AG04450 (cell line): ENCODE results near the gene GTF2IRD1. TPM values are rescaled to one million over a fixed set of nuclear protein-coding genes. Genes with fewer than 3 reads are reported as not detected.

Experiments
- CTCF ChIA-PET: fragments of 300-600, 350-600 bp; formaldehyde crosslinking; extraction: SDS; loops from one replicate; lab custom pipeline; 2022; ENCODE audit warnings: antibody characterized with exemption, inconsistent platforms; lab: Charles Lee
- POLR2A ChIA-PET: fragments of 350-600 bp; formaldehyde crosslinking; extraction: SDS; loops from one replicate; lab custom pipeline; 2021; ENCODE audit warnings: antibody characterized with exemption, inconsistent platforms; lab: Yijun Ruan, JAX
- DNase-seq: peaks from one replicate; pipeline ENCODE4 v3.0.0-alpha.2; 2011; ENCODE audit warnings: low read depth, low spot score
- H3K27ac ChIP-seq: one replicate; pipeline ENCODE4 v1.5.1; 2012; ENCODE audit warnings: low read depth, low read length, control low read depth
- H3K27me3 ChIP-seq: one replicate; pipeline ENCODE4 v1.6.0; 2012; ENCODE audit warnings: low read length; ENCODE audit not compliant: control insufficient read depth, insufficient read depth
- H3K4me3 ChIP-seq: 2 replicates; pipeline ENCODE4 v1.5.1; 2011; ENCODE audit warnings: mild to moderate bottlenecking, low read depth, low read length, control low read depth
- H3K9me3 ChIP-seq: 2 replicates; pipeline ENCODE4 v1.5.1; 2012; ENCODE audit warnings: low read length; ENCODE audit not compliant: control insufficient read depth, insufficient read depth
- polyA plus RNA-seq: library from polyadenylated mRNA; depleted of rRNA; stranded (reverse); fragments of >200 nt; gene quantifications from 2 replicates; pipeline ENCODE4 v1.2.3, GENCODE V29; 2011
- TF ChIP-seq, protein P1 (sequence below): IDR thresholded peaks from 2 replicates; pipeline ENCODE4 v1.5.1; 2011; ENCODE audit warnings: low read depth, low read length, control low read depth, inconsistent platforms

The GTF2IRD1 gene
- polyA plus RNA-seq, 1 experiment, result 23.5 TPM

DNA sequence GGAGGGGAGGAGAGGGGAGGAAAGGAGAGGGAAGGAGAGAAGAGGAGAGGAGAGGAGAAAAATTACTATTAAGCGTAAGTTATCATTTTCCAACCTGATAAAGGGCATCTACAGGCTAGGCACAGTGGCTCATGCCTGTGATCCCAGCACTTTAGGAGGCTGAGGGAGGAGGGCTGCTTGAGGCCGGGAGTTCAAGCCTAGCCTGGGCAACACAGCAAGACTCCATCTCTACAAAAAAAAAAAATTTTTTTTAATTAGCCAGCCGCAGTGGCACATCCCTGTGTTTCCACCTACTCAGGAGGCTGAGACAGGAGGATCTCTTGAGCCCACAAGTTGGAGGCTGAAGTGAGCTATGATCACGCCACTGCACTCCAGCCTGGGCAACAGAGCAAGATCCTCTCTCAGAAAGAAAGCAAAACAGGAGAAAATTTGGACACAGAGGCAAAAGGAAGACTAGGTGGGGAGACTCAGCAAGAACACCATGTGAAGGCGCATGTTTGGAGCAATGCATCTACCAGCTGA is 168.6 kb downstream of the GTF2IRD1 start:
- Histone ChIP-seq H3K9me3 (no peaks in the 10 kb centered on the region; the same call in 1 of the 2 replicates), H3K4me3 (no peak overlapping the region), H3K27me3 (peaks cover 3% of the 10 kb centered on the region), H3K27ac (no peak overlapping the region)
- no peak for DNase-seq
- ChIA-PET POLR2A (no interaction called here), CTCF (interaction anchor here (0.6 kb wide), 1 partner anchor 374 kb away, joined by 4 read pairs; no protein-coding TSS in a partner anchor)
- TF ChIP-seq, protein P1, sequence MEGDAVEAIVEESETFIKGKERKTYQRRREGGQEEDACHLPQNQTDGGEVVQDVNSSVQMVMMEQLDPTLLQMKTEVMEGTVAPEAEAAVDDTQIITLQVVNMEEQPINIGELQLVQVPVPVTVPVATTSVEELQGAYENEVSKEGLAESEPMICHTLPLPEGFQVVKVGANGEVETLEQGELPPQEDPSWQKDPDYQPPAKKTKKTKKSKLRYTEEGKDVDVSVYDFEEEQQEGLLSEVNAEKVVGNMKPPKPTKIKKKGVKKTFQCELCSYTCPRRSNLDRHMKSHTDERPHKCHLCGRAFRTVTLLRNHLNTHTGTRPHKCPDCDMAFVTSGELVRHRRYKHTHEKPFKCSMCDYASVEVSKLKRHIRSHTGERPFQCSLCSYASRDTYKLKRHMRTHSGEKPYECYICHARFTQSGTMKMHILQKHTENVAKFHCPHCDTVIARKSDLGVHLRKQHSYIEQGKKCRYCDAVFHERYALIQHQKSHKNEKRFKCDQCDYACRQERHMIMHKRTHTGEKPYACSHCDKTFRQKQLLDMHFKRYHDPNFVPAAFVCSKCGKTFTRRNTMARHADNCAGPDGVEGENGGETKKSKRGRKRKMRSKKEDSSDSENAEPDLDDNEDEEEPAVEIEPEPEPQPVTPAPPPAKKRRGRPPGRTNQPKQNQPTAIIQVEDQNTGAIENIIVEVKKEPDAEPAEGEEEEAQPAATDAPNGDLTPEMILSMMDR, result no peak

DNA sequence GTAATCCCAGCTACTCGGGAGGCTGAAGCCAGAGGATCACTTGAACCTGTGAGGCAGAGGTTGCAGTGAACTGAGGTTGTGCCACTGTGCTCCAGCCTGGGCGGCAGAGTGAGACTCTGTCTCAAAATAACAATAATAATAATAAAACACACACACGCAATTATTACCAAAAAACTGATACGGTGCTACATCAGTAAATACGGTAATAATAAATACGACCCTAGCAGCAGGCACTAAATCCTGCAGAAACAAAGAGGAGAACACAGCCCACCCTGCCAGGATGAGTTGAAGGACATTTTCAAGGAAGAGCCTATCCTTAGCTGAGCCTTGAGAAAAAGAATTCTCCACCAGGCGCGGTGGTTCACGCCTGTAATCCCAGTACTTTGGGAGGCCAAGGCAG is 169.4 kb downstream of the GTF2IRD1 start:
- ChIA-PET CTCF (no interaction called here), POLR2A (no interaction called here)
- Histone ChIP-seq H3K9me3 (no peaks in the 10 kb centered on the region), H3K4me3 (no peak overlapping the region), H3K27ac (no peak overlapping the region), H3K27me3 (peaks cover 3% of the 10 kb centered on the region)
- TF ChIP-seq, protein P1, result no peak
- no peak for DNase-seq

DNA sequence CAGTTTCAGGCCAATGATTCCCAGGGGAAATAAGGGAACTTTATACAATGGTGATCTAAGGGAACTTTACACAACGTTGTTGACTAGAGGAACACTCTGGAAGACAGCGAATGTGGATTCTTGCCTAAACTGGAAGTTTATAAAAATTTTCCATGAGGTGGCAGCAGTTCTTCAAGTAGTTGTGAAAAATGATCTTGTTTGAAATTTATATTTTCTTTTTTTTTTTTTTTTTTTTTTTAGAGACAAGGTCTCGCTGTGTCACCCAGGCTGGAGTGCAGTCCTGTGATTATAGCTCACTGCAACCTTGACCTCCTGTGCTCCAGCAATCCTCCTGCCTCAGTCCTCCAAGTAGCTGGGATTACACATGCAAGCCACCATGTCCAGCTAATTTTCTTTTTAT is 171.7 kb downstream of the GTF2IRD1 start:
- peak; percentile 26 for DNase-seq
- Histone ChIP-seq H3K27ac (no peak overlapping the region), H3K4me3 (no peak overlapping the region), H3K27me3 (peaks cover 3% of the 10 kb centered on the region), H3K9me3 (no peaks in the 10 kb centered on the region)
- ChIA-PET POLR2A (no interaction called here), CTCF (interaction anchor here (0.6 to 0.7 kb wide), 2 partner anchors 16 to 45 kb away, joined by 3 to 4 read pairs; no protein-coding TSS in a partner anchor)
- TF ChIP-seq, protein P1, result no peak

DNA sequence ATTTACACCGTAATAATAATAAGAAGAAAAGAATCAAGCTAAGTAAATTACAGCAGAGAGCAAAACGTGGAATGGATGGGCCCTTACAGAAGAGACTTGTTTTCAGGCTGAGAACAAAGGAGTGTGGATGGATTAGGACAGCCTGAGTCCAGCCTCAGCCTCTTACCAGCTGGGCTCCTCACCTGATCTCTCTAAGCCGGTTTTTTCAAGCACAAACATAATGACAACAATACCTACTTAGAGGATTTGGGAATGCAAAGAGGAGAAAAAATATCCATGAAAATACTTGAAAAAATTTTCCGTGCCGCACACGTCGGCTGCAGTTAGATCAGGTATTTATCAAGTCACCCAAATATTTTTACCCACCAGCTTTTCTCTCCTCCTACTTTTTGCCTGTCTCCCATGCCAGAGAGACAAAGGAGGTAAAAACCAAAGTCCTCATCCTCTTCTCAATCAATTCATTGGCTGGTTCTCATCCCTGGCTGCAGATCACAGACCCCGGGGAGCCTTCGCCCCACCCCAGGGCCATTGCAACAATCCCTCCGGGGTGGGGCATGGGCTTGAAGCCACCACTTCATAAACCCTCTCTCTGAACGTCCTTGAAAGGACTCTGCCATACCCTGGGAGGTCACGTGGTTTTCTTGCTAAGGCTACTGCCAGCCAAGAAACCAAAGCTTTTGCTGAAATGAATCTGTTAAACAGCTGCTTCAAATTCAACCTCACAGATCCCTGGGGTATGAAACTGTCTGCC is 174.1 kb downstream of the GTF2IRD1 start:
- peak; percentile 21 for DNase-seq
- Histone ChIP-seq H3K27me3 (no peaks in the 10 kb centered on the region), H3K9me3 (no peaks in the 10 kb centered on the region), H3K27ac (no peak overlapping the region), H3K4me3 (no peak overlapping the region)
- ChIA-PET POLR2A (interaction anchor here (1.0 kb wide), 1 partner anchor 30 kb away, joined by 11 read pairs; the partner anchor contains the start of gene GTF2I), CTCF (interaction anchor here (0.6 kb wide), 1 partner anchor 49 kb away, joined by 3 read pairs; no protein-coding TSS in a partner anchor)
- TF ChIP-seq, protein P1, result no peak

DNA sequence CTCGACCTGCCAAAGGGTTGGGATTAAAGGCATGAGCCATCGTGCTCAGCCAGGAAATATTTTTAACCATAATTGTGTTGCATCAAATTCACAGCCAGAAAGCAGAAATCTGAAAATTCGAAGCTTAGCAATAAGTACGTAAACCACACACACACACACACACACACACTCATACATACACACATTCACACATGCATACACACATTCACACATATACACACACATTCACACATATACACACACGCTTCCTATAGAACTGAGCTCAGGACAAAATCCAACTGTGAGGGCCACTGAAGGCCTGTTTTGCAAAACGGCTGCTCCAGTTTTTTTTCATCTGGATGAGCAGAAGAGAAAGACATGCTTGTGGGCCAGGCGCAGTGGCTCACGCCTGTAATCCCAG is 178.8 kb downstream of the GTF2IRD1 start:
- Histone ChIP-seq H3K4me3 (no peak overlapping the region), H3K27me3 (no peaks in the 10 kb centered on the region), H3K9me3 (no peaks in the 10 kb centered on the region), H3K27ac (no peak overlapping the region)
- CTCF ChIA-PET, result no interaction called here
- TF ChIP-seq, protein P1, result no peak
- POLR2A ChIA-PET, result no interaction called here
- DNase-seq, result no peak
